WTC11 (cell line): ENCODE results near the gene MAP4K3.

Source experiments
- CTCF ChIP-seq: fragments of 200-600 bp; IDR thresholded peaks from 2 replicates; pipeline ENCODE4 v1.8.0; 2022; ENCODE audit warnings: antibody characterized with exemption
- E2F4 ChIP-seq: sonication (generic); formaldehyde crosslinking; IDR thresholded peaks from 2 replicates; pipeline ENCODE4 v1.8.1; 2022; ENCODE audit warnings: low read depth, mild to moderate bottlenecking, moderate library complexity, missing genetic modification reagents, borderline replicate concordance
- ESRRA ChIP-seq: sonication (generic); formaldehyde crosslinking; IDR thresholded peaks from 2 replicates; pipeline ENCODE4 v1.8.1; 2022; ENCODE audit warnings: mild to moderate bottlenecking, missing genetic modification reagents, borderline replicate concordance
- FOXK1 ChIP-seq: sonication (generic); formaldehyde crosslinking; IDR thresholded peaks from 2 replicates; pipeline ENCODE4 v1.8.0; 2022; ENCODE audit warnings: mild to moderate bottlenecking, moderate library complexity, missing genetic modification reagents
- JUN ChIP-seq: sonication (generic); formaldehyde crosslinking; IDR thresholded peaks from 2 replicates; pipeline ENCODE4 v1.8.0; 2023; ENCODE audit warnings: mild to moderate bottlenecking, missing genetic modification reagents
- RORB ChIP-seq: fragments of 250-450 bp; sonication (Bioruptor Pico); IDR thresholded peaks from 2 replicates; pipeline ENCODE4 v1.9.0; 2021; ENCODE audit warnings: mild to moderate bottlenecking
- ZMAT4 ChIP-seq: fragments of 250-450 bp; sonication (Bioruptor Pico); IDR thresholded peaks from 2 replicates; pipeline ENCODE4 v1.9.0; 2021; ENCODE audit warnings: mild to moderate bottlenecking
- TF ChIP-seq, protein P1 (sequence below): sonication (generic); formaldehyde crosslinking; IDR thresholded peaks from 2 replicates; pipeline ENCODE4 v1.8.1; 2022; ENCODE audit warnings: low read depth, missing genetic modification reagents, borderline replicate concordance

DNA sequence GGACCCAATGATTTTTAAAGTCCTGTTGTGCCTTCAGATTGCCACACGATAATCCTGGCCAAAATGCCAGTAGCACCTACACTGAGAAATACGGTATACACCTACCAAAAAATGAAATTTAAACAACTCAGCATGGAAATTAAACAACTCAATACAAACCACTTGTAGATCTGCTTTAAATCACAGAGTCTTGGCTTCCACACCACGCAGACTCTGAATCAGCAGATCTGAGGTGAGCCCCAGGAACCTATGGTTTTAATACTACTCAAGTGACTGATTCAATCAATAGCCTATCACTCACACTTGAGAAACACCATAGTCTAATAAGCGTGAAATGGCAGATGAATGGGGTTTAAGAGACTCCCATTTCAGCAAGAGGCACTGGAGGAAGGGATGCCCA lies 46.9 kb downstream of the MAP4K3 start:
- no peak for TF ChIP-seq E2F4 (CRISPR knock-in tag)
- TF ChIP-seq, protein P1, sequence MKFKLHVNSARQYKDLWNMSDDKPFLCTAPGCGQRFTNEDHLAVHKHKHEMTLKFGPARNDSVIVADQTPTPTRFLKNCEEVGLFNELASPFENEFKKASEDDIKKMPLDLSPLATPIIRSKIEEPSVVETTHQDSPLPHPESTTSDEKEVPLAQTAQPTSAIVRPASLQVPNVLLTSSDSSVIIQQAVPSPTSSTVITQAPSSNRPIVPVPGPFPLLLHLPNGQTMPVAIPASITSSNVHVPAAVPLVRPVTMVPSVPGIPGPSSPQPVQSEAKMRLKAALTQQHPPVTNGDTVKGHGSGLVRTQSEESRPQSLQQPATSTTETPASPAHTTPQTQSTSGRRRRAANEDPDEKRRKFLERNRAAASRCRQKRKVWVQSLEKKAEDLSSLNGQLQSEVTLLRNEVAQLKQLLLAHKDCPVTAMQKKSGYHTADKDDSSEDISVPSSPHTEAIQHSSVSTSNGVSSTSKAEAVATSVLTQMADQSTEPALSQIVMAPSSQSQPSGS (CRISPR knock-in tag) = no peak
- no peak for TF ChIP-seq RORB (CRISPR knock-in tag)
- TF ChIP-seq CTCF = no peak
- no peak for TF ChIP-seq FOXK1 (CRISPR knock-in tag)
- TF ChIP-seq ZMAT4 = no peak
- TF ChIP-seq ESRRA (CRISPR knock-in tag) = no peak
- no peak for TF ChIP-seq JUN (CRISPR knock-in tag)
